Breast epithelium (tissue), 4 donors: ENCODE measurements around the gene ZIC4. TPM values are rescaled to one million over a fixed set of nuclear protein-coding genes. Genes with fewer than 3 reads are reported as not detected.

ENCODE experiments used
- DNase-seq, 2 donors: peaks; one replicate each; pipeline ENCODE4 v3.0.0-alpha.2; 2019; ENCODE audit warnings: low spot score in 2 of 2
- H3K27ac ChIP-seq, 2 donors: fragments of 200-600 bp; sonication (generic) in 1 of 2; one replicate each; pipeline ENCODE4 v1.5.1; 2016 to 2019; ENCODE audit warnings: mild to moderate bottlenecking in 1 of 2
- H3K27me3 ChIP-seq, 2 donors: fragments of 200-600 bp; sonication (generic) in 1 of 2; one replicate each; pipeline versions ENCODE4 v1.5.1 to v1.6.0; 2017 to 2019; ENCODE audit warnings: control low read depth in 1 of 2, mild to moderate bottlenecking in 1 of 2
- H3K36me3 ChIP-seq: fragments of 200-600 bp; one replicate; pipeline ENCODE4 v1.5.1; 2019
- H3K4me1 ChIP-seq, 2 donors: fragments of 200-600 bp; sonication (generic); one replicate each; pipeline ENCODE4 v1.5.1; 2016 to 2019; ENCODE audit warnings: control low read depth in 1 of 2
- H3K4me3 ChIP-seq, 3 donors: fragments of 200-600 bp; sonication (generic); 1 replicate in 2 of 3; 2 replicates in 1 of 3; pipeline ENCODE4 v1.5.1; 2016 to 2019; ENCODE audit warnings: mild to moderate bottlenecking in 3 of 3, moderate library complexity in 2 of 3
- H3K9me3 ChIP-seq, 2 donors: fragments of 200-600 bp; sonication (generic) in 1 of 2; one replicate each; pipeline ENCODE4 v1.5.1; 2016 to 2019; ENCODE audit warnings: control low read depth in 1 of 2
- CTCF ChIP-seq, 3 donors: fragments of 450-650 bp; IDR thresholded peaks; one replicate each; pipeline ENCODE4 v1.5.1; 2016 to 2017; ENCODE audit warnings: antibody characterized with exemption in 3 of 3, mild to moderate bottlenecking in 3 of 3, moderate library complexity in 3 of 3
- POLR2A ChIP-seq: fragments of 450-650 bp; IDR thresholded peaks from one replicate; pipeline ENCODE4 v1.6.1; 2016; ENCODE audit warnings: antibody characterized with exemption, mild to moderate bottlenecking, moderate library complexity
- POLR2AphosphoS5 ChIP-seq, 3 donors: sonication (generic); formaldehyde crosslinking; IDR thresholded peaks; one replicate each; pipeline ENCODE4 v1.6.1; 2017; ENCODE audit warnings: antibody characterized with exemption in 3 of 3
- intact Hi-C: fragments of 100-400 bp; cut with DNase I; formaldehyde crosslinking; loops from one replicate; pipeline ENCODE4 v1.15.1; 2023; ENCODE audit warnings: low total_unique reads
- total RNA-seq, 3 donors: library from RNA; depleted of rRNA; stranded (reverse); fragments of >200 nt; gene quantifications; one replicate each; pipeline ENCODE4 v1.1.0, GENCODE V29; 2016

Gene ZIC4
- total RNA-seq, 3 donors from 2014 or later, result under 0.01 to 0.15 TPM; not detected in 1

DNA sequence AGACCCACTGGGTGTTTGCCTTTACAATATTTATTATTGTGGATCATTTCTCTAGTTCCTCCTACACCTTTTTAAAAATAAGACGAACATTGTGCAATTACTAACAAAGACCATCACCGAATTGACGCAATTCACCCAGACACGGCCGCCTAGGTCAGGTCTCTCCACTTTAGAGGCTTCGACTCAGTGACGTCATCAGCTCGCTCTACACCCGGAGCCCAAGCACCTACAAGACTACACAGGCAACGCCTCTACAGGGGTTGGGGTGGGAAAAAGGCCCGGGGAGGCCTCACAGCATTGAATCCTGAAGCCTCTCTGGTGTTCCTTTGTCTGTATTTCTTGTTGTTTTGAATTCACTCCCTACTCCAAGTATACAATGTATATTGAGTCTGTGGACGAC lies 16.6 kb downstream of the ZIC4 start:
- Histone ChIP-seq H3K4me3 (no peak overlapping the region), H3K27ac (no peak overlapping the region), H3K27me3 (peaks cover 4 to 100% of the 10 kb centered on the region in 2 donors), H3K4me1 (no peaks in the 10 kb centered on the region), H3K36me3 (no peaks in the 10 kb centered on the region), H3K9me3 (no peaks in the 10 kb centered on the region)
- intact Hi-C loops, result no loop called here
- DNase-seq, result no peak
- TF ChIP-seq POLR2A, result no peak
- no peak for TF ChIP-seq CTCF (IDR thresholded peaks at IDR 0.05)
- TF ChIP-seq POLR2AphosphoS5 (IDR thresholded peaks at IDR 0.05), result no peak

DNA sequence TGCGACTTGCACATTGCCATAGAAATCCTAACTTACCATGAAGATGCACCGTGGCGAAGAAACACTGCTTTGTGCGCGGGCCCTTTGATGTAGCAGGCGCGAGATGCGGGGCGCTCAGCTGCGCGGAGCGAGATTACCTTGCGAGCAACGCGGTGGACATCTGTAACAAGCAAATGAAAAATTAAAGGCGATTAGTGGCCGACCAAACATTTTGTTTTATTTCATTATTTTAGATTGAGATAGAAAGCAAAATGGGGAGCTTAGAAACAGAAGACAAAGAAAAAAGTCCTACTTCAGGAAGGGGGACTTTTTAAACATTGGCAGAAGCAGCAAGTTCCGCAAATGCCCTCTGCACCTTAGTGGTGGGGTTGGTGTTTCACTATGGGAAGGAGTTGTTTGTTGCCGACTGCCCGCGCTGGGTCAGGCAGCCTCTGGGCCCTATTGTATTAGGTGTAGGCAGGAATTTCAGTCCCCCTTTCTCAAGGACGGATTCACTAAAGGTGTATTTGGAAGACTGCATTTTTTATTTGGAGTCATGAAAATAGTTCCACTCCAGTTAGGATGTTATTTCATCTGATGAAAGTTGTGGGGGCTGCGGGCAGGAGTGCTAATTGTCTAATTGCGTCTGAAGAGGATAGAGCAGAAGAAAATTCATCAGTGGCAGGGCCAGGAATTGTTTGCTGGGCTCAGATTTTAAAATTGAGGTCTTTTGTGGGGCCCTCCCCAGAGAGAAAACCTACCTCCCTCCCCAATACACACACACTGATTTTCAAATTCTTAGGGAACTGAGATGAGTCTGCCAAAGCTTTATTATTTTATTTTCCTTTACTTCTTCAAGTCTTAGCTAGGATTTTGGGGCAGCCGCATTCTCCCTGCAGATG lies 17.4 kb downstream of the ZIC4 start:
- H3K27me3 ChIP-seq, result peaks cover 4 to 100% of the 10 kb centered on the region in 2 donors
- H3K4me3 ChIP-seq, result no peak overlapping the region
- no peak for DNase-seq
- H3K27ac ChIP-seq, result no peak overlapping the region
- H3K9me3 ChIP-seq, result no peaks in the 10 kb centered on the region
- no peaks in the 10 kb centered on the region for H3K36me3 ChIP-seq
- H3K4me1 ChIP-seq, result no peaks in the 10 kb centered on the region
- intact Hi-C loops, result no loop called here
- TF ChIP-seq POLR2AphosphoS5 (IDR thresholded peaks at IDR 0.05), result no peak
- no peak for TF ChIP-seq POLR2A
- TF ChIP-seq CTCF (IDR thresholded peaks at IDR 0.05), result no peak

- H3K9me3 ChIP-seq, result no peaks in the 10 kb centered on the region
- intact Hi-C loops, result no loop called here
- no peak overlapping the region for H3K4me3 ChIP-seq
- DNase-seq, result no peak
- H3K4me1 ChIP-seq, result no peaks in the 10 kb centered on the region
- H3K27ac ChIP-seq, result no peak overlapping the region
- TF ChIP-seq CTCF (IDR thresholded peaks at IDR 0.05) (no peak), POLR2A (no peak), POLR2AphosphoS5 (IDR thresholded peaks at IDR 0.05) (no peak)
- H3K27me3 ChIP-seq, result peaks cover 4 to 100% of the 10 kb centered on the region in 2 donors
- H3K36me3 ChIP-seq, result no peaks in the 10 kb centered on the region
These were observed 18.3 kb downstream of the ZIC4 start for GRCh38 chr3:147387885-147388699.

- Histone ChIP-seq H3K4me1 (no peaks in the 10 kb centered on the region), H3K4me3 (no peak overlapping the region), H3K36me3 (no peaks in the 10 kb centered on the region), H3K27me3 (peaks cover 4 to 100% of the 10 kb centered on the region in 2 donors), H3K9me3 (no peaks in the 10 kb centered on the region), H3K27ac (no peak overlapping the region)
- no peak for DNase-seq
- TF ChIP-seq POLR2A (no peak), POLR2AphosphoS5 (IDR thresholded peaks at IDR 0.05) (no peak), CTCF (IDR thresholded peaks at IDR 0.05) (no peak)
- intact Hi-C loops, result no loop called here
These were observed 19.0 kb downstream of the ZIC4 start for GRCh38 chr3:147387291-147387884.
